ENCODE data around the gene ASB18.

The ASB18 gene

GRCh38 chr2:236223675-236224074, 40.5 kb downstream of the ASB18 start:
- Histone ChIP-seq H3K79me2 (ENCODE audit: insufficient read depth, low read length) (no peaks in the 10 kb centered on the region), H3K9ac (ENCODE audit: low read depth, low read length, poor library complexity, severe bottlenecking) (no peak overlapping the region), H3K36me3 (ENCODE audit: insufficient read depth, low read length) (no peaks in the 10 kb centered on the region), H3K9me3 (ENCODE audit: insufficient read depth, low read depth, low read length) (peaks cover 3% of the 10 kb centered on the region), H4K20me1 (ENCODE audit: insufficient read depth, low read length, poor library complexity, severe bottlenecking) (no peaks in the 10 kb centered on the region), H3F3A (ENCODE audit: low read depth) (no peaks in the 10 kb centered on the region), H3K27me3 (ENCODE audit: insufficient read depth, low read length, poor library complexity, severe bottlenecking) (no peaks in the 10 kb centered on the region), H3K4me2 (ENCODE audit: low read depth, low read length, poor library complexity, severe bottlenecking) (no peak overlapping the region), H3K4me1 (ENCODE audit: insufficient read depth, low read length, poor library complexity, severe bottlenecking) (no peaks in the 10 kb centered on the region), H2AFZ (ENCODE audit: low read length) (no peak overlapping the region), H3K9me2 (replicated peaks; ENCODE audit: low read depth, low read length) (no peaks in the 10 kb centered on the region), H3K4me3 (ENCODE audit: low read length, poor library complexity, severe bottlenecking) (no peak overlapping the region)
- TF ChIP-seq EZH2phosphoT487 (IDR thresholded peaks at IDR 0.05; ENCODE audit: borderline replicate concordance) (no peak), CTCF (conservative IDR thresholded peaks at IDR 0.05; ENCODE audit: low read length) (no peak)

GRCh38 chr2:236221798-236222197, 42.4 kb downstream of the ASB18 start:
- no peaks in the 10 kb centered on the region for H3F3A ChIP-seq (ENCODE audit: low read depth)
- H3K79me2 ChIP-seq (ENCODE audit: insufficient read depth, low read length) = no peaks in the 10 kb centered on the region
- H3K9me2 ChIP-seq (replicated peaks; ENCODE audit: low read depth, low read length) = no peaks in the 10 kb centered on the region
- no peaks in the 10 kb centered on the region for H4K20me1 ChIP-seq (ENCODE audit: insufficient read depth, low read length, poor library complexity, severe bottlenecking)
- no peaks in the 10 kb centered on the region for H3K27me3 ChIP-seq (ENCODE audit: insufficient read depth, low read length, poor library complexity, severe bottlenecking)
- H3K4me3 ChIP-seq (ENCODE audit: low read length, poor library complexity, severe bottlenecking) = no peak overlapping the region
- no peaks in the 10 kb centered on the region for H3K36me3 ChIP-seq (ENCODE audit: insufficient read depth, low read length)
- peaks cover 3% of the 10 kb centered on the region; the same call in 1 of the 2 replicates for H3K9me3 ChIP-seq (ENCODE audit: insufficient read depth, low read depth, low read length)
- no peaks in the 10 kb centered on the region for H3K4me1 ChIP-seq (ENCODE audit: insufficient read depth, low read length, poor library complexity, severe bottlenecking)
- TF ChIP-seq CTCF (conservative IDR thresholded peaks at IDR 0.05; ENCODE audit: low read length) (no peak), EZH2phosphoT487 (IDR thresholded peaks at IDR 0.05; ENCODE audit: borderline replicate concordance) (no peak)
- no peak overlapping the region for H3K9ac ChIP-seq (ENCODE audit: low read depth, low read length, poor library complexity, severe bottlenecking)
- no peak overlapping the region for H2AFZ ChIP-seq (ENCODE audit: low read length)
- no peak overlapping the region for H3K4me2 ChIP-seq (ENCODE audit: low read depth, low read length, poor library complexity, severe bottlenecking)

GRCh38 chr2:236219411-236219810, 44.8 kb downstream of the ASB18 start:
- Histone ChIP-seq H4K20me1 (ENCODE audit: insufficient read depth, low read length, poor library complexity, severe bottlenecking) (no peaks in the 10 kb centered on the region), H3F3A (ENCODE audit: low read depth) (no peaks in the 10 kb centered on the region), H3K9ac (ENCODE audit: low read depth, low read length, poor library complexity, severe bottlenecking) (no peak overlapping the region), H2AFZ (ENCODE audit: low read length) (no peak overlapping the region), H3K4me3 (ENCODE audit: low read length, poor library complexity, severe bottlenecking) (no peak overlapping the region), H3K9me2 (replicated peaks; ENCODE audit: low read depth, low read length) (no peaks in the 10 kb centered on the region), H3K36me3 (ENCODE audit: insufficient read depth, low read length) (no peaks in the 10 kb centered on the region), H3K9me3 (ENCODE audit: insufficient read depth, low read depth, low read length) (no peaks in the 10 kb centered on the region; the same call in 1 of the 2 replicates), H3K4me1 (ENCODE audit: insufficient read depth, low read length, poor library complexity, severe bottlenecking) (no peaks in the 10 kb centered on the region), H3K4me2 (ENCODE audit: low read depth, low read length, poor library complexity, severe bottlenecking) (no peak overlapping the region), H3K27me3 (ENCODE audit: insufficient read depth, low read length, poor library complexity, severe bottlenecking) (no peaks in the 10 kb centered on the region), H3K79me2 (ENCODE audit: insufficient read depth, low read length) (no peaks in the 10 kb centered on the region)
- no peak for TF ChIP-seq CTCF (conservative IDR thresholded peaks at IDR 0.05; ENCODE audit: low read length)
- no peak for TF ChIP-seq EZH2phosphoT487 (IDR thresholded peaks at IDR 0.05; ENCODE audit: borderline replicate concordance)

All from Loucy (cell line).